Activated CD4-positive, alpha-beta T cell treated with anti-CD3 and anti-CD28 coated beads, Interleukin-10, Interleukin-2, amounts not matched to agents 100 ng/mL and 50 ng/mL, durations not matched to agents 16 hours and 8 hours (primary cell): ENCODE measurements around the gene SLC38A10.

Experiments
- DNase-seq: peaks from one replicate; pipeline ENCODE4 v3.0.0-alpha.2; 2020

The SLC38A10 gene

GRCh38 chr17:81273698-81274470 is 21.2 kb downstream of the SLC38A10 start:
- DNase-seq = no peak

- DNase-seq = no peak
These were observed 22.5 kb downstream of the SLC38A10 start for GRCh38 chr17:81272616-81273015.

- no peak for DNase-seq
These were observed 23.9 kb downstream of the SLC38A10 start for GRCh38 chr17:81271226-81271625.

- no peak for DNase-seq
These were observed 24.8 kb downstream of the SLC38A10 start for GRCh38 chr17:81270279-81270678.

- DNase-seq = no peak
These were observed 27.6 kb downstream of the SLC38A10 start for GRCh38 chr17:81267390-81268067.

GRCh38 chr17:81265576-81265975 is 29.5 kb downstream of the SLC38A10 start:
- no peak for DNase-seq

- no peak for DNase-seq
These were observed 30.5 kb downstream of the SLC38A10 start for GRCh38 chr17:81264640-81265039.

- DNase-seq = no peak
These were observed 31.5 kb downstream of the SLC38A10 start for GRCh38 chr17:81263371-81264181.

- DNase-seq = no peak
These were observed 33.3 kb downstream of the SLC38A10 start for GRCh38 chr17:81261582-81262336.

GRCh38 chr17:81261096-81261495 is 34.0 kb downstream of the SLC38A10 start:
- no peak for DNase-seq

GRCh38 chr17:81260641-81261040 is 34.5 kb downstream of the SLC38A10 start:
- DNase-seq = no peak

- DNase-seq = no peak
These were observed 34.9 kb downstream of the SLC38A10 start for GRCh38 chr17:81260171-81260570.

GRCh38 chr17:81259058-81259605 is 36.0 kb downstream of the SLC38A10 start:
- DNase-seq = no peak

GRCh38 chr17:81258292-81258691 is 36.8 kb downstream of the SLC38A10 start:
- no peak for DNase-seq

GRCh38 chr17:81257533-81257932 is 37.6 kb downstream of the SLC38A10 start:
- no peak for DNase-seq

GRCh38 chr17:81256616-81257015 is 38.5 kb downstream of the SLC38A10 start:
- DNase-seq = no peak

- DNase-seq = no peak
These were observed 40.0 kb downstream of the SLC38A10 start for GRCh38 chr17:81254955-81255717.

GRCh38 chr17:81253358-81254131 is 41.6 kb downstream of the SLC38A10 start:
- peak; percentile 58 for DNase-seq

- no peak for DNase-seq
These were observed 42.1 kb downstream of the SLC38A10 start for GRCh38 chr17:81252987-81253329.

- no peak for DNase-seq
These were observed 42.7 kb downstream of the SLC38A10 start for GRCh38 chr17:81252326-81252986.
